ENCODE data around the gene ZDHHC6.
A peak's percentile ranks its signal among the peaks of the same experiment; 100 is the strongest.
"Not testable (repeated sequence)": the region's sequence is repeated elsewhere in the genome, so short reads cannot be mapped to it uniquely, and the experiment has no call there.

The ZDHHC6 gene

GRCh38 chr10:112446055-112446854, 459 bp downstream of the ZDHHC6 start:
- no peak for ATAC-seq

- ATAC-seq, result peak; percentile 30 to 47
Measured at GRCh38 chr10:112442063-112442462, 4.7 kb downstream of the ZDHHC6 start.

GRCh38 chr10:112441520-112441919, 5.2 kb downstream of the ZDHHC6 start:
- ATAC-seq, result no peak

- ATAC-seq, result no peak
Measured at GRCh38 chr10:112438356-112438755, 8.4 kb downstream of the ZDHHC6 start.

- peak in 1 of 2 donors; percentile 17 for ATAC-seq
Measured at GRCh38 chr10:112434988-112435619, 11.6 kb downstream of the ZDHHC6 start.

- ATAC-seq, result no peak
Measured at GRCh38 chr10:112433136-112433535, 13.6 kb downstream of the ZDHHC6 start.

GRCh38 chr10:112429654-112430230, 17.0 kb downstream of the ZDHHC6 start:
- no peak for ATAC-seq

- no peak for ATAC-seq
Measured at GRCh38 chr10:112429147-112429546, 17.6 kb downstream of the ZDHHC6 start.

GRCh38 chr10:112426111-112426510, 20.6 kb downstream of the ZDHHC6 start:
- ATAC-seq, result no peak

- no peak for ATAC-seq
Measured at GRCh38 chr10:112424651-112425050, 22.1 kb downstream of the ZDHHC6 start.

GRCh38 chr10:112421731-112422130, 25.0 kb downstream of the ZDHHC6 start:
- no peak for ATAC-seq

- ATAC-seq, result no peak
Measured at GRCh38 chr10:112412696-112413095, 34.0 kb downstream of the ZDHHC6 start.

- no peak for ATAC-seq
Measured at GRCh38 chr10:112409755-112410154, 37.0 kb downstream of the ZDHHC6 start.

- ATAC-seq, result no peak
Measured at GRCh38 chr10:112409299-112409698, 37.4 kb downstream of the ZDHHC6 start.

GRCh38 chr10:112407696-112408095, 39.0 kb downstream of the ZDHHC6 start:
- no peak for ATAC-seq

GRCh38 chr10:112406806-112407205, 39.9 kb downstream of the ZDHHC6 start:
- not testable (repeated sequence) for ATAC-seq

GRCh38 chr10:112404617-112405016, 42.1 kb downstream of the ZDHHC6 start:
- ATAC-seq, result no peak

- ATAC-seq, result no peak
Measured at GRCh38 chr10:112402917-112403316, 43.8 kb downstream of the ZDHHC6 start.

- no peak for ATAC-seq
Measured at GRCh38 chr10:112397592-112397991, 49.1 kb downstream of the ZDHHC6 start.

- no peak for ATAC-seq
Measured at GRCh38 chr10:112395809-112396530, 50.7 kb downstream of the ZDHHC6 start.

- no peak for ATAC-seq
Measured at GRCh38 chr10:112394475-112394875, 52.2 kb downstream of the ZDHHC6 start.

GRCh38 chr10:112393827-112394226, 52.9 kb downstream of the ZDHHC6 start:
- ATAC-seq, result no peak

- no peak for ATAC-seq
Measured at GRCh38 chr10:112393341-112393740, 53.4 kb downstream of the ZDHHC6 start.

Data from activated CD4-positive, CD25-positive, alpha-beta regulatory T cell treated with anti-CD3 and anti-CD28 coated beads, Interleukin-2, amount 50 U/mL, for 24 hours (primary cell).